Measurements from ENCODE around the gene GOLGA6D.
"Not testable (repeated sequence)": the region's sequence is repeated elsewhere in the genome, so short reads cannot be mapped to it uniquely, and the experiment has no call there.

Gene GOLGA6D

DNA sequence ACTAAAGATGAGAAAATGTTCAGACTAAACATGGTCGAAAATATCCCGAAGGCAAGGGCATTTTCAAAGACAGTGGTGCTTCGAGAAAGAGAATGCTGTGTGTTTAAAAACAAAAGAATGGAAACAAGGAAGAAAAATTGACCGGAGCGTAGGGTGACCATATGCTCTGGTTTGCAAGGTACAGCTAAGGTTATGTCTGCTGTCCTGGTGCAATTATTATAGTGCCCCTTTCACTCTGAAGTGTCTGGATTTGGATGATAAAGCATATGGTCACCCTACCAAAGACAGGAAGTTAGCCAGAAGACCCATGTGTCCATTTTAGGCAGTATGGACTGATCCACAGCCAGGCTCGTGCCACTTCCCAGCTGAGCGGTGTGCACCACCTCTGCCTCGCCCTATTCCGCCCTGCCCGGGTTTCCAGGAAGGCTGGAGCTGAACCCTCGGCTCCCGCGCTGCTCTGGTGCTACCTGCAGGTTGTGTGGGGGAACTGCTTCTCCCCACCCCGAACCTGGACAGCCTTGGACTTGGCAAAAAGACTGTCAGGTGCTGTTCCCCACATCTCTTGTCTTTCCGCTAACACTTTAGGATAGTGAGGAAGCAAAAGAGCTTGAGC, 25.2 kb downstream of the GOLGA6D start:
- DNase-seq (ENCODE audit: low read depth): no peak
- H3K4me3 ChIP-seq (ENCODE audit: low read depth, low read length): no peak overlapping the region

DNA sequence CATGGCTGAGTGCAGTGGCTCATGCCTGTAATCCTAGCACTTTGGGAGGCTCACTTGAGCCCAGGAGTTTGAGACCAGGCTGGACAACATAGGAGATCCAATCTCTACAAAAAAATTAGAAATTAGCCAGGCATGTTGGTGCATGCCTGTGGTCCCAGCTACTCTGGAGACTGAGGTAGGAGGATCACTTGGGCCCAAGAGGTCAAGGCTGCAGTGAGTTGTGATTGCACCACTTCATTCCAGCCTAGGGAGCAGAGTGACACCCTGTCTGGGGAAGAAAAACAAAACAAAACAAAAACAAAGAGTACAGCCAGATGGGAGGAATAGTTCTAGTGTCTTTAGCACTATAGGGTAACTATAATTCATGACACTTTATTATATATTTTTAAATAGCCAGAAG, 27.1 kb downstream of the GOLGA6D start:
- no peak overlapping the region for H3K4me3 ChIP-seq (ENCODE audit: low read depth, low read length)
- DNase-seq (ENCODE audit: low read depth): no peak
- TF ChIP-seq, protein P1, sequence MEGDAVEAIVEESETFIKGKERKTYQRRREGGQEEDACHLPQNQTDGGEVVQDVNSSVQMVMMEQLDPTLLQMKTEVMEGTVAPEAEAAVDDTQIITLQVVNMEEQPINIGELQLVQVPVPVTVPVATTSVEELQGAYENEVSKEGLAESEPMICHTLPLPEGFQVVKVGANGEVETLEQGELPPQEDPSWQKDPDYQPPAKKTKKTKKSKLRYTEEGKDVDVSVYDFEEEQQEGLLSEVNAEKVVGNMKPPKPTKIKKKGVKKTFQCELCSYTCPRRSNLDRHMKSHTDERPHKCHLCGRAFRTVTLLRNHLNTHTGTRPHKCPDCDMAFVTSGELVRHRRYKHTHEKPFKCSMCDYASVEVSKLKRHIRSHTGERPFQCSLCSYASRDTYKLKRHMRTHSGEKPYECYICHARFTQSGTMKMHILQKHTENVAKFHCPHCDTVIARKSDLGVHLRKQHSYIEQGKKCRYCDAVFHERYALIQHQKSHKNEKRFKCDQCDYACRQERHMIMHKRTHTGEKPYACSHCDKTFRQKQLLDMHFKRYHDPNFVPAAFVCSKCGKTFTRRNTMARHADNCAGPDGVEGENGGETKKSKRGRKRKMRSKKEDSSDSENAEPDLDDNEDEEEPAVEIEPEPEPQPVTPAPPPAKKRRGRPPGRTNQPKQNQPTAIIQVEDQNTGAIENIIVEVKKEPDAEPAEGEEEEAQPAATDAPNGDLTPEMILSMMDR (IDR thresholded peaks at IDR 0.05; ENCODE audit: control insufficient read depth, extremely low read depth, insufficient read depth): no peak

More for the DNA sequence above, 25.2 kb downstream of the GOLGA6D start:
- TF ChIP-seq, protein P1 (IDR thresholded peaks at IDR 0.05; ENCODE audit: control insufficient read depth, extremely low read depth, insufficient read depth): peak; percentile 56

DNA sequence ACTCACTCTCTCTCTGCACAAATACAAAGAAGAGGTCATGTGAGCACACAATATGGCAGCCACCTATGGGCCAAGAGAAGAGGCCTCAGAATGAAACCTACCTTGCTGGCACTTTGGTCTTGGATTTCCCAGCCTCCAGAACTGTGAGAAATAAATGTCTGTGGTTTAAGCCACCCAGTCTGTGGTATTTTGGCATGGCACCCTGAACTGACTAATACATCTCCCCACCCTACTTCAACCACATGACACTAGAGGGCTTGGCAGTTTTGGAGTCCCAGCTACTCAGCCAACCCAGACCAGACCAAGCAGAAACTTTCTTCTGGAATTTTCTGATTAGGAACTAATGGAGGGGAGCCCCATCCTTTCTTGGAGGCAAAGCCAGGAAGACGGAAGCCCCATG, 29.9 kb downstream of the GOLGA6D start:
- DNase-seq (ENCODE audit: low read depth); H3K4me3 ChIP-seq (ENCODE audit: low read depth, low read length): not testable (repeated sequence)

DNA sequence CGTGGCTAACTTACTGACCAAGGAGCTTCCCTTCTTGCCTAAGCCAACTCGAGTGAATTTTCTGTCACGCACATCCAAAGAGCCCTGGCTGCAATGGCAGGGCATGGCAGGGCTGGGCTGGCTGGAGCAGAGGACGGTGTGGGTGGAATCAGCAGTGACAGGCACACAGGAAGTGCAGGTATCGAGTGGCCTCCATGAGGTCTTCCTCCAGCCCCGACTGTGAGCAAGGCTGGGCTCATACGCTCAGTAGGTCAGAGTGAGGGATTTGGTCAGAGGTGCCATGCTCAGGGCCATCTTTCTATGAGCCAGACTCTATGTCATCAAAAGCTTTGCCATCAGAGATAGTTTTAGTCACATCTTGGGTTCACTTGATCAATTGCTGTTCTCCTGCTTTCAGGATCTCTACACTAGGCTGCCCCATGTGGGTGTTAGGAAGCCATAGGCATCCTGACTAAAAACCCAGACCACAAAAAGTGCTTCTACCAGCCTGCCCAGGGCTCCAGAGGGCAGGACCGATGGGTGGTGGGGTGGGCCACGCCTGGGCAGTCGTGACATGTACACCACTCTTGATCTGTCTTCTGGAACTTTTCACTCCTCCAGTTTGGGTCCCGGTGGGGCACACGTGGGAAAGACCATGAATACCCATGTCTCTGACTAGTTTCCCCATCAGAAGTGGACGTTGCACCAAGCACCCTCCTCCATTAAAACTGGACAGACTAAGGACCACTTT, 30.6 kb downstream of the GOLGA6D start:
- no peak for DNase-seq (ENCODE audit: low read depth)

DNA sequence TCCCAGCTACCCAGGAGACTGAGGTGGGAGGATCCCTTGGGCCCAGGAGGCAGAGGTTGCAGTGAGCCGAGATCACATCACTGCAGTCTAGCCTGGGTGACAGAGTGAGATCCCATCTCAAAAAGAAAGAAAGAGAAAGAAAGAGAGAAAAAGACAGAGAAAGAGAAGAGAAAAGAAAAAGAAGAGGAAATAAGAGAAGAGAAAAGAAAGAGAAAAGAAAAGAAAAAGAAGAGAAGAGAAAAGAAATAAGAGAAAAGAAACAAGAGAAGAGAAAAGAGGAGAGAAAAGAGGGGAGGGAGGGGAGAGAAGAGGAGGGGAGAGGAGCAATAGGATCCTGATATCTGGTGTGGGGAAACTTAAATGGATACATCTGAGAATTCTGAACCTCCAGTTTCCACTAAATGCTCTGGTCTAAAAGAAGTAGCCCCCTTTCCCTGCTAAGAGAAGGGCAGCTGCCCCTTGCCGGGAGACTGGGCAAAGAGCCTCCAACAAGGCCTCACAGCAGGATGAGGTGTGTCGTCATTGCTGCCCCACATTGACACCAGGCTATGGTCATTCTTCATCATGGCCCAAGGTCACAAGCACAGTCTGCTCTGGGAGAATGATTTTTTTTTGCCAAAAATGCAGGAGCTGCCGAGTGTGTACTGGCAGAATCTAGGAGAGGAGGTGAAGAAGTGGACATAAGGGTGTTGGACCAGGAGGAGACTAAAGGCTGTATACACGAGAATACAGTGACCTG, 32.1 kb downstream of the GOLGA6D start:
- H3K4me3 ChIP-seq (ENCODE audit: low read depth, low read length): no peak overlapping the region
- TF ChIP-seq, protein P1 (IDR thresholded peaks at IDR 0.05; ENCODE audit: control insufficient read depth, extremely low read depth, insufficient read depth): no peak
- no peak for DNase-seq (ENCODE audit: low read depth)

More for the DNA sequence above, 30.6 kb downstream of the GOLGA6D start:
- TF ChIP-seq, protein P1 (IDR thresholded peaks at IDR 0.05; ENCODE audit: control insufficient read depth, extremely low read depth, insufficient read depth): no peak
- no peak overlapping the region for H3K4me3 ChIP-seq (ENCODE audit: low read depth, low read length)

DNA sequence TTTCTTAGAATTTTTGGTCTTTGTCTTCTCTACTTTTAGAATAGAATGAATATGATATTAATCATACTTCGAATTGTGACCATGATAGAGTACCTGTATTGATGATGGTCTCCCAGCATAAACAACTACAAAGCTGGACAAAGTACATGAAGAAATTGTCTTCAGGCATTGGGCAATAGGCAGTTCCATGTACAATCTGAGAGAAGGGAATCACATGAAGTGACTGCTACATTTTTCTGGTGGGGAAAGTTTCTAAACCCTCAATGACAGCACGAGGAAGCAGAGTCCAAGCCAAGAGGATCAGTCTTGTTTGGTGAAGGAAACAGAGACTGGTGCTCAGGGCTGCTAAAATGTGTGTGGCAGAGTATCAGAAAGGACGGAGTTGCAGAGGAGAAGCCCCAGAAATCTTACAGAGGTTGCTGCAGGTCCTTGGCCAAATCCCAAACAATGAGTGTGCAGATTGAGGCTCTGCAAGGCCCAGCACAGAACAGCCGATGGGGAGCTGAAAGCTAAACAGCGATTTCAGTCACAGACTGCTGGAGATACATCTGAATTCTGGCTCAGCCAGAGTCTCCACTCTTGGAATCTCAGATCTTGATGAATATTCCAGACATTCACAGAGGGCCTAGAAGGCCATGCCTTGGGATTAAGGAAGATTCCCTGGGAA, 36.7 kb downstream of the GOLGA6D start:
- DNase-seq (ENCODE audit: low read depth); H3K4me3 ChIP-seq (ENCODE audit: low read depth, low read length): not testable (repeated sequence)

DNA sequence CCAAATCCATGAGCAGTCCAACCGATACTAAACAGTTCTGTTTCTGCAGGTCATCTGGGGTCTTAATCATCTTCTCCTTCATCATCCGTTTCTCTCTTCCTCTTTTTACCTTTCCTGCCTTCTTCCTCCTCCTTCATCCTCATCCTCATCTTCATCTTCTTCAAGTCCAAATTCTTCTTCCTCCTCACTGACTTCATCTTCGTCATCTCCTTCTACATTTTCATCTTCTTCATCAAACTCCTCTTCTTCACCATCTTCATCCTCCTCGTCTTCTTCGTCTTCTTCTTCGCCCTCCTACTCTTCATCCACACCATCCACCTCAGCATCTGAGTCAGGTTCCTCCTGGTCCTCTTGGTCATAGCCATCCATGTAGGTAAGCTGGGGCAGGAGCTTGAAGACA, 39.1 kb downstream of the GOLGA6D start:
- no peak for DNase-seq (ENCODE audit: low read depth)
- no peak overlapping the region for H3K4me3 ChIP-seq (ENCODE audit: low read depth, low read length)
- TF ChIP-seq, protein P1 (IDR thresholded peaks at IDR 0.05; ENCODE audit: control insufficient read depth, extremely low read depth, insufficient read depth): no peak

All from LNCaP clone FGC (cell line).